NCI-H1105 treated with DMSO at 0.1 percent for 48 hours (cell line): ENCODE data around the gene ZWILCH.

Experiments used
- DNase-seq: peaks from one replicate; lab custom pipeline; 2025; lab: John Stamatoyannopoulos, UW

Gene ZWILCH

GRCh38 chr15:66545255-66545654 lies 40.1 kb downstream of the ZWILCH start:
- DNase-seq = no peak

GRCh38 chr15:66555685-66556084 lies 50.6 kb downstream of the ZWILCH start:
- DNase-seq = no peak

GRCh38 chr15:66558271-66558670 lies 53.1 kb downstream of the ZWILCH start:
- no peak for DNase-seq

GRCh38 chr15:66560856-66561525 lies 55.9 kb downstream of the ZWILCH start:
- DNase-seq = no peak

GRCh38 chr15:66563126-66563525 lies 58.0 kb downstream of the ZWILCH start:
- DNase-seq = no peak

GRCh38 chr15:66563566-66564110 lies 58.5 kb downstream of the ZWILCH start:
- no peak for DNase-seq

- no peak for DNase-seq
Measured at GRCh38 chr15:66564136-66565041, 59.3 kb downstream of the ZWILCH start.

- DNase-seq = no peak
Measured at GRCh38 chr15:66565141-66565641, 60.1 kb downstream of the ZWILCH start.

- DNase-seq = no peak
Measured at GRCh38 chr15:66565741-66566144, 60.6 kb downstream of the ZWILCH start, which contains the start of gene LCTL. Gene LCTL, minus strand, starts transcription at chr15:66565998. Its CDS starts 633 bp downstream, at chr15:66565365.

- DNase-seq = peak; percentile 74
Measured at GRCh38 chr15:66566963-66567531, 61.9 kb downstream of the ZWILCH start.

GRCh38 chr15:66567897-66568296 lies 62.8 kb downstream of the ZWILCH start:
- no peak for DNase-seq

- DNase-seq = no peak
Measured at GRCh38 chr15:66569461-66570137, 64.5 kb downstream of the ZWILCH start.

GRCh38 chr15:66570327-66570726 lies 65.2 kb downstream of the ZWILCH start:
- DNase-seq = no peak

GRCh38 chr15:66570842-66571478 lies 65.8 kb downstream of the ZWILCH start:
- no peak for DNase-seq

GRCh38 chr15:66572146-66572545 lies 67.0 kb downstream of the ZWILCH start:
- DNase-seq = no peak

- no peak for DNase-seq
Measured at GRCh38 chr15:66573348-66573718, 68.2 kb downstream of the ZWILCH start.

- DNase-seq = no peak
Measured at GRCh38 chr15:66573719-66574595, 68.8 kb downstream of the ZWILCH start.

GRCh38 chr15:66574596-66574950 lies 69.4 kb downstream of the ZWILCH start:
- DNase-seq = no peak

GRCh38 chr15:66578286-66578875 lies 73.3 kb downstream of the ZWILCH start:
- DNase-seq = no peak

GRCh38 chr15:66580643-66581042 lies 75.5 kb downstream of the ZWILCH start:
- no peak for DNase-seq
